Stimulated activated CD4-positive, alpha-beta T cell treated with anti-CD3 and anti-CD28 coated beads, Interleukin-1b, Interleukin-23, amount 100 ng/mL, for 1 hour (primary cell): ENCODE measurements around the gene RGS3.
"Not testable (repeated sequence)": the region's sequence is repeated elsewhere in the genome, so short reads cannot be mapped to it uniquely, and the experiment has no call there.

Experiments
- DNase-seq, 2 donors: peaks; one replicate each; pipeline ENCODE4 v3.0.0-alpha.2; 2020; ENCODE audit warnings: low read depth in 2 of 2

Gene RGS3

GRCh38 chr9:113546566-113546965 lies 83.0 kb downstream of the RGS3 start:
- no peak for DNase-seq

GRCh38 chr9:113547501-113547900 lies 84.0 kb downstream of the RGS3 start:
- no peak for DNase-seq

DNA sequence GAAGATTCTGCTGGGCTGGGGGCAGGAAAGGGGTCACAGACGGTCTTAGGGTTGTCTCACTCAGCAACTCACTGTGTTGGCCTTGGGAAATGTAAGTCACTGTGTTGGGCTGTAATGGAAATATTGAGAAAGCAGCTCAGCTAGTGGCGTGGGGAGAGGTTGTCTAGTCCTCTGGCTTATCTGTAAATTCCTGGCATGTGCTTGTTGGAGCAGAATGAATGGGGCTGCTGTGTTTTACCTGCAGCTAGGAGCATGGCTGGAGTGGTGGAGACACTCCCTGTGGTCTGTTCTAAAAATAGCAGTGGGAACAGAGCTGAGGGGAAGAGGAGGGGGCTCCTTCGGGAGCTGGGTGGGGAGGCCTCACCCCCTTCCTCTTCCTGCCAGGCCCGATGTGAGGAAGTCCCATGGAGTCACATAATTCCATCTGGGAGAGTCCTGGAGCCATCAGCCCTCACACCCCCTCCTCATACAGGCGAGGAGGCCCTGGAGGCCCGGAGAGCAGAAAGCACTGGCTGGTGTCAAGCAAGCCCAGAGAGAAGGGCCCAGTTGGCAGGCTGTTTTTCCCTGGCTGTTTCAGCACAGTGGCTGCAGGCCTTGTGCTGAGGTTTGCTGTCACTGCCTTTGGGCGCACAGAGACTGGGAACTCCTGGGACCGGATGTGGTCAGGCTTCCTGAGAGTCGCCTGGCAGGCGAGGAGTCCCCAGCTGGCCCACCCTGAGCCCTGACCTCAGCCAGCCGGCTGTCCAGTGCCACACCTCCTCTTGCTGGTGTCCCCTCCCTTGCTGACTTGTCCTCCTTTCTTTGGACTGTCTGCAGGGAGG lies 84.9 kb downstream of the RGS3 start:
- DNase-seq = no peak

- not testable (repeated sequence) for DNase-seq
Observed at GRCh38 chr9:113549892-113550291, 86.4 kb downstream of the RGS3 start.

- no peak for DNase-seq
Observed at GRCh38 chr9:113556877-113557593, 93.5 kb downstream of the RGS3 start.

- DNase-seq = no peak
Observed at GRCh38 chr9:113558632-113559502, 95.3 kb downstream of the RGS3 start.

DNA sequence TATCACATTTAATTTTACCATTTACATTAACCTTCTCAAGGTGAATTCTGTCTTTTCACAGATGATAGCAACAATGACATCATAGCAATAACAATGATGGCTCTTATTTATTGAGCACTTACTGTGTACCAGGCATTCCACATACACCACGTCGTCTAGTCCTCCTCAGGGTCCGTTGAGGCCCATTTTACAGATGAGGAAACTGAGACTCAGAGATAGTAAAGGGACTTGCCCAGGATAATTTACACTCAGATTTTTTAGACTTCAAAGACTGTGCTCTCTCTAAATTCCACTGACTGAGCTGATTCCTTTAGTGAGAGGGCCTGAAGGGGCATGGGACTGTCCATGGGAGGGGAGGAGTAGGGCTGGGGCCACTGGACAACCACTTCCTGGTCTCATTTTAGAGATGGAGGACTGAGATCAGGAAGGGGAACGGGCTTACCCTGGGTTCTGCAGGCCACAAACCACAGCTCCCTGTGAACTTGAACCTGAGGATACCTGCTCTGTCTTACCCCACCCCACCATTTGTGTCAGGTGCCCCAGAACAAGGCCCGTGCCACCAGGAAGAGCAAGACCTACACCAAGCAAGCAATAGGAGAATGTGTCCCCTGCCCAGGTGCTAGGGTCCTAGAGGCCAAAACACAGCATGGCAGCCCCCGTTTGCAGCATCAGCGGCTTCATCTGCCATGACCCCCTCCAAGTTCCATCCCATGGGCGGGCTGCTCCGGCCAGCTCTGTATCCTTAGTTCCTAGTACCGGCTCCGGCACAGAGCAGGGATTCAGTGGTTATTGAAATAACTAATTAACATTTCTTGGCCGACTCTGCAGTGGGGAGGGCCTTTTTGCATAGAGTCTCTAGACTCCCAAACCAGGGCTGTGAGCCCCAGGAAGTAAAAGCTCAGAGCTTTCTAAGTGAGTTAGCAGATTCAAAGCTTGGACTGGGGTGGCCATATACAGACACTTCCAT lies 96.6 kb downstream of the RGS3 start:
- DNase-seq = no peak

DNA sequence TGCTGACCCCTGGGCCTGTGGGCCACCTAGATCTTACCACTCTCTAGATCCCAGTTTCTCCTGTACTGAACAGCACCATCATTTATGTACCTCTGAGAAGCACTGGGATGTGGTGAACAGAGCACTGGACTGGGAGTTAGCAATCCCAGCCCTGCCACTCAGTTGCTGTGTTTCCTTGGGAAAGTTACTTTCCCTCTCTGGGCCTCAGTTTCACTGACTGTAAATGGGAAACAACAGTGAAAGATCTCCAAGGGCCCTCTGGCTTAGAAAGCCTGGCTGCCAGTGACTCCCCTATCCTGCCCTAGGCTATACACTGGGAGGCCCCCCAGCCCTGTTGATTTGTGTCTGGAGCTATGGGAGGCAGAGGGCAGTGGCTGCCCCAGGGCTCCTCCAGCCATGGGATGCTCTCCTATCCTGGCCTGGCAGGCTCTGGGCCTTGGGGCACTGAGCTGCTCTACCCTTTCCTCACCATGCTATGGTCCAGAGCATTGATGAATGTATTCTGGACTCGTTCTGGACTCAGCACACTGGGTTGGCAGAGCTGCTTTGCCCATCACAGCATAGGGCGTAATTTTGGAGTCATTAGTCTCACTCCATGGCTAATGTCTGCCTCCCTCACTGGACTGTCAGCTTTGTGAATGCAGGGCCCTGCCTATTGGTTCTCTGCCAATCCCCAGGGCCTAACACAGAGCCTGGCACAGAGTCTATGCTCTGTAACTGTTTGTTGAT lies 99.3 kb downstream of the RGS3 start:
- no peak for DNase-seq

GRCh38 chr9:113563826-113564497 lies 100.4 kb downstream of the RGS3 start:
- DNase-seq = no peak

DNA sequence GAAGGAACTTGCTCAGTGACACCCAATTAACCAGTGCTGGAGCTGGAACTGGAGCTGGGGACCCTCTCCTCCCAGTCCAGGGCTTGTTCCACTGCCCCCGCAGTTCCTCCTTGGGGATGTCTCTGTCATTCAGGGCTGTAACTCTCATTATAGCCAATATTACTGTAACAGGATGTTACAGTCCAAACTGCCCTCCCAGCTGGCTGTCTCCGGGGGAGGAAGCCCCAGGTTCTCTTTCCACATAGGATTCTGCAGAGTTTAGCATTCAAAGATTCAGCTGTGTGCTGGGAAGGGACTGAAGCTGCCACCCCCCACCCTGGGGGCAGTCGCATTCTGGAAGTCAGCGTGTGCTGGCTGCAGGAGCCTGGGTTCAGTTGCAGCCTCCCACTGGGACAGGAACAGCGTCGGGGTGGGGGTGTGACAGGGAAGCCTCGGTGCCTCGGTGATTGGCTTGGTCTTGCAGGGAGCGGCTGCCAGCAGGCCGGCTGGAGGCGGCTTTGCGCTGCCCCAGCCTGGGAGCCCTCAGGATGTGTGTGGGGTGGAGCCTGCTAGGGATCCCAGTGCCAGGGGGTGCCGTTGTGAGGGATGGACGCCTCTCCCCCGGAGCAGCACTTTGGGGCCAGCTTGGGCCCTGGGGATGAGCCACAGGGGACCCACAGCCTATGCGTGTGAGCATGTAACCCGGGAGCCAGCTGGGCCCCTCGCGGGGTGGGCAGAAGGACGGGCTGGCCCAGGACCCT lies 101.1 kb downstream of the RGS3 start:
- no peak for DNase-seq

GRCh38 chr9:113566016-113566711 lies 102.6 kb downstream of the RGS3 start:
- no peak for DNase-seq

DNA sequence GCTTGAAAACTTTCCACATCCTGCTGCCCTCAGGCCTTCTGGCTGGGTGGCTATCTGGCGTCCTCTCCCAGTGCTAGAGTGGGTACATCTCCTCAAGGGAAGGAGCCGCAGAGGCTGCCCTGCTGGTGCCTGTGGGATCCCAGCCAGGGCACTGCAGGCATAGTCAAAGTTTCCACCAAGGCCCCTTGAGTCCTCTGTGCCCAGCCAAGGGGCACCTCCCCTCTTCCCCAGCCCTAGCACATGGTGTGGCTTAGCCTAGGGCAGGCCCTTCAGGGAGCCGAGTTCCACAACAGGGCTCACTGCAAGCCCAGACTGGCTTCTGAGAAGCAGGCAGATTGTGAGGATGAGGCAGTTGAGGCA lies 103.2 kb downstream of the RGS3 start:
- no peak for DNase-seq

DNA sequence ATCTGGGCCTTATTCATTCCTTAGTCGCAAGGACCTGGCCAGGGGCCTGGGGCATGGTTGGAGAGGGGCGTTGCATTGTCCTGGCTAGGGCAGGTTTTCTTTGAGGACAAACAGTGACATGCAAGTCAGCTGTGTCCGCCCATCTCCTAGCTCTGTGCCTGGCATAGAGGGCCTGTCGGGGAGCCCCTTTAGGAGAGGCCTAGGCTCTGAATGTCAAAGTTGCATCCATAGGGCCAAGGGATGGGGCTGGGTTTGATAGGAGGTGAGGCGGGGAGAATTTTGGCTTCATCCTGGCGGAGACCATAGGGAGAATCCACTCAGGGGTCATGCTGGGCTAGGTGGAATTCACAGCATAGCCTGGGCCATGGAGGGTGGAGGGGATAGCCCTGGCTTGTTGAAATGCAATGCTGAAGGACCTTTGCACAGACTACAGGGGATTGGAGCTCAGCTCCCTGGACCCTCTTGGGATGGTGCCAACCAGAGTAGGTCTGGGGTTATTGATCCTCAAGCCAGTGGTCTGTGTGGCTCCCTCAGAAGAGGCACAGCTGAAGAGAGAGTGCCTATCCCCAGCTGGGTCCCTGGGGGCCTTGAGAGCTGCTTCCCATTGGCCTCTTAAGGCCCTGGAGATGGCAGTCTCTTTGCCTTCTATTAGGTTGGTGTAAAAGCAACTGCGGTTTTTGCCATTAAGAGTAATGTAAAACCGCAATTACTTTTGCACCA lies 104.0 kb downstream of the RGS3 start:
- no peak for DNase-seq

- DNase-seq = no peak
Observed at GRCh38 chr9:113568081-113568435, 104.5 kb downstream of the RGS3 start.

DNA sequence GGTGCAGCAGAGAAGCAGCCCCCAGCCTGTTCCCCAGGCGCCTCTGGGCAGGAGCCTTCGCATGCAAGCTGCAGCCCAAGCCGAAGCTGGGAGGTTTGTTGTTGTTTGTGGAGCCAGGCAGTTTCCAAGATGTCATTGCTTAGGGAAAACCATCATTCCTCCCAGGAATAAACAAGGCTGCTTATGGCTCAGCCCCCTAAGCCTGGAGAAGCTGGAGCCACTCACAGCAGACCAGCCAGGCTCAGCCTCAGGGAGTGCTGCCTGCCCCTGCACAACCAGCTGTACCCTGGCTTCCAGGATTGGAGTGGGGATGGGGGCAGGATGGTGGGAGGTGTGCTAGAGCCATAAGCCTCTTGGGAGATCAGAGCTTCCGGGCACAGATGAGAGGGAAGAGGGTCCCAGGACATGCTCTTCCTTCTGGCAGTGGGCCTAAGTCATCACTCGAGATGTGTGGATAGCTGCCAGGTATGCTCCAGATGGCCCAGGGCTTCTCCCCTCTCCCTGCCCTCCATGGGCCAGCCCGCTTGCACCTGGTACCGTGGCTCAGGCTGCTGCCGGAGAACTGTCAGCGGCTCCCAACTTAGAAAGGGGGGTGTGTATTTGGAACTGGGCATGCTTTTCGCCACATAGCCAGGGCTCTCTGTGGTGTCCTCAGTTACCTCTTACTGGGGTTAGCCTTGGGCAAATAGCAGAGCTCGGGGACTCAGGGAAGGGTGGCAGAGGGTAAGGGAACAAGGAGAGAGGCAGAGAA lies 105.2 kb downstream of the RGS3 start:
- DNase-seq = no peak

GRCh38 chr9:113569472-113570060 lies 106.0 kb downstream of the RGS3 start:
- no peak for DNase-seq

DNA sequence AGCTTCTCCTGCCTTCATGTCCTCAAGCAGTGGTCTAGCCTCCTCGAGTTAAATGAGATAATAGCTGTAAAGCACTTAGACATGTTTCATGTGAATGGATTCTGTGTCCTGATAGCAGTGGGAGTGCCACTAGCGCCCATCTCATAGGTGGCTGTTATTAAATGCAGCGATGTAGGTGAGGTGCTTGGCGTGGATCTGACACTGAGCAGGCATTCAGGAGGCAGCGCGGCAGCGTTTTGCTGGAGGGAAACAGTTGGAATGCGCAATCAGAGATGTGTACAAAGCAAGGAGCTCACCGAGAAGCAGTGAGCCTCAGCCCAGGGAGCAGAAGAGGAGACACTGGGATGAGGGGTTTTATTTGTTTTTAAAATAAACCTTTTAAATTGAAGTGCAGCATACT lies 106.6 kb downstream of the RGS3 start:
- DNase-seq = no peak
